SK-N-MC (cell line): ENCODE data around the gene TBC1D19.
"Not testable (repeated sequence)": the region's sequence is repeated elsewhere in the genome, so short reads cannot be mapped to it uniquely, and the experiment has no call there.

ENCODE experiments used
- EZH2 ChIP-seq: fragments of 200-600 bp; sonication (generic); IDR thresholded peaks from one replicate; pipeline ENCODE4 v1.6.1; 2017; ENCODE audit warnings: antibody characterized with exemption
- POLR2AphosphoS5 ChIP-seq: IDR thresholded peaks from 2 replicates; pipeline ENCODE4 v1.6.1; 2012; ENCODE audit warnings: mild to moderate bottlenecking, low read depth, low read length, borderline replicate concordance

GRCh38 chr4:26679040-26679695 lies 95.3 kb downstream of the TBC1D19 start:
- TF ChIP-seq POLR2AphosphoS5, EZH2: not testable (repeated sequence)
